Left forelimb (tissue), 1 donor: ENCODE results near the gene COL4A5.
"Not testable (repeated sequence)": the region's sequence is repeated elsewhere in the genome, so short reads cannot be mapped to it uniquely, and the experiment has no call there.

Source experiments
- DNase-seq: peaks from one replicate; pipeline ENCODE4 v3.0.0-alpha.2; 2018; ENCODE audit warnings: low spot score

COL4A5 gene

GRCh38 chrX:108456971-108457477 lies 17.4 kb downstream of the COL4A5 start:
- DNase-seq: no peak

- DNase-seq: no peak
Measured at GRCh38 chrX:108464604-108465003, 25.0 kb downstream of the COL4A5 start.

- DNase-seq: no peak
Measured at GRCh38 chrX:108468486-108468885, 28.8 kb downstream of the COL4A5 start.

GRCh38 chrX:108473979-108474378 lies 34.3 kb downstream of the COL4A5 start:
- no peak for DNase-seq

GRCh38 chrX:108481528-108481927 lies 41.9 kb downstream of the COL4A5 start:
- not testable (repeated sequence) for DNase-seq

- no peak for DNase-seq
Measured at GRCh38 chrX:108484251-108484650, 44.6 kb downstream of the COL4A5 start.

- DNase-seq: no peak
Measured at GRCh38 chrX:108485960-108486359, 46.3 kb downstream of the COL4A5 start.

- DNase-seq: no peak
Measured at GRCh38 chrX:108494406-108495090, 54.9 kb downstream of the COL4A5 start.

- DNase-seq: no peak
Measured at GRCh38 chrX:108511721-108512120, 72.1 kb downstream of the COL4A5 start.

GRCh38 chrX:108516184-108516583 lies 76.5 kb downstream of the COL4A5 start:
- no peak for DNase-seq

GRCh38 chrX:108527724-108528123 lies 88.1 kb downstream of the COL4A5 start:
- DNase-seq: no peak

- DNase-seq: no peak
Measured at GRCh38 chrX:108537005-108537404, 97.4 kb downstream of the COL4A5 start.

GRCh38 chrX:108541286-108541685 lies 101.6 kb downstream of the COL4A5 start:
- no peak for DNase-seq

GRCh38 chrX:108557580-108557979 lies 117.9 kb downstream of the COL4A5 start:
- no peak for DNase-seq

- DNase-seq: no peak
Measured at GRCh38 chrX:108558217-108558616, 118.6 kb downstream of the COL4A5 start.

- DNase-seq: no peak
Measured at GRCh38 chrX:108573136-108573535, 133.5 kb downstream of the COL4A5 start.

GRCh38 chrX:108582151-108582550 lies 142.5 kb downstream of the COL4A5 start:
- DNase-seq: no peak

GRCh38 chrX:108584617-108585211 lies 145.1 kb downstream of the COL4A5 start:
- DNase-seq: no peak

- no peak for DNase-seq
Measured at GRCh38 chrX:108590496-108590895, 150.9 kb downstream of the COL4A5 start.

- DNase-seq: no peak
Measured at GRCh38 chrX:108601276-108601675, 161.6 kb downstream of the COL4A5 start.

GRCh38 chrX:108610141-108610540 lies 170.5 kb downstream of the COL4A5 start:
- no peak for DNase-seq

- DNase-seq: no peak
Measured at GRCh38 chrX:108614616-108615015, 175.0 kb downstream of the COL4A5 start.

- no peak for DNase-seq
Measured at GRCh38 chrX:108640817-108641216, 201.2 kb downstream of the COL4A5 start.
